HPDE6-E6E7 (cell line): ENCODE measurements around the gene SORT1.
"Not testable (repeated sequence)": the region's sequence is repeated elsewhere in the genome, so short reads cannot be mapped to it uniquely, and the experiment has no call there.

Source experiments
- DNase-seq: peaks from one replicate; pipeline ENCODE4 v3.0.0; 2011; ENCODE audit warnings: missing footprints; ENCODE audit errors: extremely low spot score

The SORT1 gene

DNA sequence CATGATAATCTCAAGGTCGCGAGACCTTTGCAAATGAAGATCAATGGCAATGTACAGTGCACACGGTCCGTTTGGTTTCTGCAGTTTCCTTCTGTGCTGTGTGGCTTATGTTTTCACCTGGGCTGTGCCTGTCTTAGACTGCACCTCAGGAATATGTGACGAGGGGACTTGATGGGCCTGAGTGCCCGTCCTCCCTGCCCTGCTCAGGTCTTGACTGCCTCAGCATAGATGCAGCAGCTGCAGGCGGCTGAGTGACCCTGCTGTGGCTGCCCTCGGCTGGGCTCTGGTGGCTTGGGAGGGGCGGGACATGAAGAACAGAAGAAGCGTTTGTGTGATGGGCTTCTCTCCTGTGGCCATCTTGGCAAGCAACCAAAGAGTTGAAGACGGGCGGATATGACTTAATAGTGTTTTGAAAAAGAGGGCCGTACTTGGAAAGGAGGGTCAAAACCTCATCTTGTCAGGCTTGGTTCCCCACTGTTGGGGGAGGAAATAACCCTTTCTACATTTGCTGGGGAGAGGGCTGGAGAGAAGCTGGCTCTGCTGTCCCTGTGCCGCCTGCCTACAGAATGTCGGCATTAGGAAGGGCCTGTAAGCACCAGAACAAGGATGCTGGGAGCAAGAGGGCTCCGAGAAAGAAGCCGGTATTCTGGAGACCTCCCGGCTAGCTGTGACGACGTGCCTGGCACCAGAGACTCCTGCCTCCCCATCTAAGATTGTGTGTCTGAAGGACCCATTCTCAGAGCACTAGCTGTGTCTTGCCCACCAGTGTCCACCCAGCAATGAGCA, 98.0 kb downstream of the SORT1 start:
- no peak for DNase-seq

DNA sequence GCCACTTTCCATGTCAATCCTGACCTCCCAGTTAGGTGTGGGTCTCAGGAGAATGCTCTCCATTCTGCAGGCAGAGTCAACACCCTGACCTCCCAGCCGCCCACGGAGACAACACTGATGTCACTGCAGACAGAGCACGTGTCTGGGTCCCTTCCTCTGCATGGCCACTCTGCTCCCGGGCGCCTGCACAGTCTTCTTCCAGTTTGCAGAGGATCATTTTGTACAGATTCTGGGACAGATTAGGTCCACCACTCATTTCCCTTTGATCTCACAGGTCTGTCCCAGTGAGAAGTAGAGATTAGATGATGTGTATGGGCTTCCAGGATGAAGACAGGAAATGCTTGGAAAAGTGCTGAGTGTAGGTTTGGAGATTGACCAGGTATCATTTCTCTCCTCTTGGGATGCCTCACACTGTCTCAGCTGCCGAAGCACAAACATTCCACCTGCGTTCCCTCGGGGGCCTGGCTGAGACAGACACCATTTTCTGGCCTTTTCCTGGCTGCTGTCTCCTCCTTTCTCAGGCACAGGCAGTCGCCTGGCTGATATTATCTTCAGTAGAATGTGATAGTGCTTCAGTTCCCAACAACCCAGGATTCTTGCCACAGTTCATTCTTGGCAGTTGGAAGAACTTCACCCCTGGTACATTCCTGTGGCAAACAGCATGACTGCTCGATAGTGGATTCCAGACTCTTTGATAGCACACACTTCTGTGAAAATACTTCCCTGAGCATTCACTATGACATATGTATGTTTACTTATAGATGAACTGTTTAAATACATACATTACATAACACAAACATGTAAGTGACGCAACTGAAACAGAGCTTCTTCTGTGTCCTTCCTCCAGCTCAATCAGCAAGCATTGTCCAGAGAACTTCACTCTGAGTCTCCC, 98.8 kb downstream of the SORT1 start:
- no peak for DNase-seq

- no peak for DNase-seq
Observed at GRCh38 chr1:109296782-109297181, 100.9 kb downstream of the SORT1 start.

DNA sequence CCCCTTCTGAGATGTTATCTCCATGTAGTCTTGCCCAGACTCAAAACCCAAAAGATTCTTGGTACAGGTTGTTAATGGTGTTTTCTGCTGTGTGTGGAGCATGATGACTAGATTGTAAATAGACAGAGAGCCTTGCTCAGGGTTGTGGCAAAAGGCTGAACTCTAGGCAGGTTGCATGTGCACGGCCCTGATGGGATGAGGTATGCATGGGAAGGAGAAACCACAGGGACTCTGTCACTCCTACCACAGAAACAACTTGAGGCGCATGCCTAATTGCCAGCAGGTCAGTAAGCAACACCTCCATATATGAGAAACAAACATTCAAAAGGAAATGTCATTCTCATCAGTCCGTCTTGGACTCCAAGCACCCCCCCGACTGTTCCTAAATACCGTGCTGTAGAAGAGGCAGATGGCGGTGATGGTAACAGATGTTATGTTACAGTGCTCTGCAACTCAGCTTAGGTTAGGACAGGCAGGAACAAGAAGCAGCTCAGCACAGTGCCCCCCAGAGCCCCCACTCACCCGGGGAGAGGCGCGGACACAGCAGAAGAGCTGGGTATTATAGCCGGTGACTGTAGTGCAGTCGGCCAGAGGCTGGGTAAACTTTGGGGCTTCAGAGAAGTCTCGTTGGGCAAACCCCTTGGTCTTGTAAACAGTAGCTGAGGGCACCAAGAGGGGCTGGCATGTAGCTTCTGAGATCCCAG, 101.9 kb downstream of the SORT1 start:
- DNase-seq, result no peak

DNA sequence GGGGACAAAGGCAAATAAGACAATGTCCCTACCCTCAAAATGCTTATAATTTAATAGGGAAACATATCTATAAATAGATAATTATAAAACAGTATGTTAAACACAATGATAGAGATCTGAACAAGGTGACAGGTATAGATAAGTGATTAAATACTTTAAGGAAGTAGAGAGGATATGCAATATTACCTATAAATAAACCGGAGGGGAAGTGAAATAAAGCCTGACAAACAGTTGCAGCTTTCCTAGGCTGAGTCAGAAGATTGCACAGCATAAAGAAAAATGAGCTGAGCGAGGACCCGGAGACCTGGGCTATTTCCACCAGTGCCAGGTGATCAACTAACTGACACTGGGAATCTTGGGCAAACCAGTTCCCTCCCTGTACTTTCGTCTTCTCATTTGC, 103.2 kb downstream of the SORT1 start:
- no peak for DNase-seq

- no peak for DNase-seq
Observed at GRCh38 chr1:109293026-109293425, 104.7 kb downstream of the SORT1 start.

- DNase-seq, result no peak
Observed at GRCh38 chr1:109292364-109292763, 105.4 kb downstream of the SORT1 start.

GRCh38 chr1:109290998-109291397, 106.7 kb downstream of the SORT1 start:
- DNase-seq, result no peak

GRCh38 chr1:109290137-109290536, 107.6 kb downstream of the SORT1 start:
- DNase-seq, result no peak

DNA sequence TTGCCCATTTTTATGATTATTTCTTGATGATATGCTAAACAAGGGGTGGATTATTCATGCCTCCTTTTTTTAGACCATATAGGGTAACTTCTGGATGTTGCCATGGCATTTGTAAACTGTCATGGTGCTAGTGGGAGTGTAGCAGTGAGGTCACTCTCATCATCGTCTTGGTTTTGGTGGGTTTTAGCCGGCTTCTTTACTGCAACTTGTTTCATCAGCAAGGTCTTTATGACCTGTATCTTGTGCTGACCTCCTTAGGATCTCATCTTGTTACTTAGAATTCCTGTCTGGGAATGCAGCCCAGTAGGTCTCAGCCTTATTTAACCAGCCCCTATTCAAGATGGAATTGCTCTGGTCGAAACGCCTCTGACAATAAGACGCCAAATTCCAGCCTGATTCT, 111.0 kb downstream of the SORT1 start:
- not testable (repeated sequence) for DNase-seq

DNA sequence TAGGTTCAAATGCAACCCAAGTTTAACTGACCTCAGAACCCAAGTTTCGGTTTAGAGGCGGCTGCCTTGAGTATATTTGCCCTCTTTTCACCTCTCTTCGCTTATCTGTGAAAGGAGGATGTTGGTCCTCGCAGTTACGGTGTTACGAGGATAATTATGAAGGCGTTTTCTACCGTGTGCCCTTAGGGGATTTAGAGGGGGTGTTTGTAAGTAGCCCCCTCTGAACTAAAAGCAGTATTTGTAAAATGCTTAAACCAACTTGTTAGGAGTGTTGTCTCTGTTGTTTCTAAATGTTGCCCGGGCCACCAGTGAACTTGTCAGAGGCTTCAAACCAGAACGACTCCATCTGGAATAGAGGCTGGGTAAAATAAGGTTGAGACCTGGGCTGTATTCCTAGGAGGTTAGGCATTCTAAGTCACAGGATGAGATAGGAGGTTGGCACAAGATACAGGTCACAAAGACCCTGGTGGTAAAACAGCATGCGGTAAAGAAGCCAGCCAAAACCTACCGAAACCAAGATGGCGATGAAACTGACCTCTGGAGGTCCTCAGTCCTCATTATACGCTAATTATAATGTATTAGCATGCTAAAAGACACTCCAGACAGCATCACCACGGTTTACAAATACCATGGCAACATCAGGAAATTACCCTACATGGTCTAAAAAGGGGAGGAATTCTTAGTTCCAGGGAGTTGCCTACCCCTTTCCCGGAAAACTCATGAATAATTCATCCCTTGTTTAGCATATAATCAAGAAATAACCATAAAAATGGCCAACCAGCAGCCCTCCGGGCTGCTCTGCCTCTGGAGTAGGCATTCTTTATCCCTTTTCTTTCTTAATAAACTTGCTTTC, 113.7 kb downstream of the SORT1 start:
- DNase-seq, result no peak

DNA sequence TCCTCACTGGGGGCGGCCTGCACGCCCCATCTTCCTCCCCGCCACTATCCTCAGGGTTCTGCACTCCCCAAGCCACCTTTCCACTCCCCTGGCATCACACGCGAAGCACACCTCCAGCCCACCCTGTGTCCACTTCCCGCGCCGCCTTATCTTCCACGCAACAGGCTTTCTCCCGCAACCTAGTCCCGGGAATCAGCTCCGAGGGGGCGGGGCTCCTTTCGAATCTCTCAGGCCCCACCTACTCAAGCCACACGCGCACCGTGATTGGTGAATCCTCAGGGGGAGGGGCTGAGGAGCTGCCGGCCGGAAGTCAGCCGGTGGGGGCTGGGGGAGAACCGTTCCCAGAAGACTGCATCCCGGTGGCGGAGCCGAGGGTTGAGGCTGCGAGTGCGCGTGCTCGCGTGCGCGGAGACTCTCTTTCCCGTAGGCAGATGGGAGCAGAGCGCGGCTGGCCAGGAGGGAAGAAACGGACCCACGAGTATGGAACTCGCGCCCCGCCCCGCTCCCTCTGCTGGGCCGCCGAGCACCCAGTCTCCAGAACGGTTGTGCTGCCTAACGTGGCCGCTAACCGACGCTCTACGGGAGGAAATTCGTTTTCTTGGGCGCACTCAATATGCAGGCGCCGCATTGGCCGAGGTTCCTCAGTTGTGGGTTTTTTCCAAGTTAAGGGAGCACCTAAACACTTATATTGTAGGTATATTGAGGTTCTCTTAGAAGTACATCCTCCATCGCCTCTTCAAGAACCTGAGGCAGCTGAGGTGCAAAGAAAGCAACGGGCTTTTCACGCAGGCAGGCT, 114.6 kb downstream of the SORT1 start, which contains the start of gene PSRC1:
PSRC1 (minus strand) TSS at position 194 of the 796 bp plus-strand sequence.
- peak; percentile 94 for DNase-seq

GRCh38 chr1:109282497-109282951, 115.2 kb downstream of the SORT1 start:
- no peak for DNase-seq

- DNase-seq, result no peak
Observed at GRCh38 chr1:109281680-109282496, 115.8 kb downstream of the SORT1 start.

- no peak for DNase-seq
Observed at GRCh38 chr1:109280862-109281261, 116.9 kb downstream of the SORT1 start.

GRCh38 chr1:109279615-109280278, 118.0 kb downstream of the SORT1 start:
- no peak for DNase-seq

GRCh38 chr1:109277434-109278204, 120.1 kb downstream of the SORT1 start:
- DNase-seq, result no peak

GRCh38 chr1:109275706-109276345, 121.9 kb downstream of the SORT1 start:
- DNase-seq, result no peak
